Measurements from ENCODE around the gene FHIT.

FHIT gene

GRCh38 chr3:60779637-60780036 lies 471.6 kb downstream of the FHIT start:
- DNase-seq (ENCODE audit: low read depth in 1 of 2, low spot score in 1 of 2) = no peak

DNA sequence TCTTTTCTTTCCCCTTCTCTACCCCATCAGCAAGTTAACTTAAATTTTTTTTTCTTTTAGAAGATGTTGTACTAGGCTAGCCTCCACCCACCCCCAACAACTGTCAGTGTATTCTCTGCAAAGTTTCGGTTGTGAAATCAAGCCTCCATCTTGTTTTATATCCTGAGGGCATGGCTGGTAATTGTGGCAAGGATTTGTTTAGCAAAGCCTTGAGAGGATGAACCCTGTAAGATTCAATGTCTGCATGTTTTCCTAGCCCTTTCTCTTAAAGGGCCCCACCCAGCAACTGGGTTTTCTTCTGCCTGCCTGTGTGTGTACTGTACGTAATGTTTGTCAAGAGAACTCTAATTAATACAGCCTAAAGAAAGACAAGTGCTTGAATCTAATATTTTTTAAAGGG lies 475.3 kb downstream of the FHIT start:
- DNase-seq (ENCODE audit: low read depth in 1 of 2, low spot score in 1 of 2) = no peak

- no peak for DNase-seq (ENCODE audit: low read depth in 1 of 2, low spot score in 1 of 2)
Measured at GRCh38 chr3:60774617-60775016, 476.6 kb downstream of the FHIT start.

DNA sequence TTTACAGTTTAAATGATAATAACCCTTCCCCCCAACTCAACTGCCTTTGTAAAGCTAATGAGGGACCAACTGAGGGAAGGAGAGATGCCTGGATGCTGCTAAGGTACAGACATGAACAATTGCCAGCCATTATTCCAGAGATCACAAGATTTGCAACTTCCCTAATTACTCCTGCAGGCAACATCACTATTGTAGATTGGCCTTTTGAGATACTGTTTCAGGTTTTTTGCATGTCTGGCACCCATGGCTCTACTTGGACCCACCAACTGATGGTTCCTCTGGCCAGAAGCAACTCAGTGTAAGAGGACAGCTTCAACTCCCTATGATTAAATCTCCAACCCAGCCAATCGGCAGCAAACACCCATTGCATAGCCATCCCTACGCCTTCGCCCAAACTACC lies 478.7 kb downstream of the FHIT start:
- no peak for DNase-seq (ENCODE audit: low read depth in 1 of 2, low spot score in 1 of 2)

GRCh38 chr3:60771766-60772165 lies 479.5 kb downstream of the FHIT start:
- no peak for DNase-seq (ENCODE audit: low read depth in 1 of 2, low spot score in 1 of 2)

DNA sequence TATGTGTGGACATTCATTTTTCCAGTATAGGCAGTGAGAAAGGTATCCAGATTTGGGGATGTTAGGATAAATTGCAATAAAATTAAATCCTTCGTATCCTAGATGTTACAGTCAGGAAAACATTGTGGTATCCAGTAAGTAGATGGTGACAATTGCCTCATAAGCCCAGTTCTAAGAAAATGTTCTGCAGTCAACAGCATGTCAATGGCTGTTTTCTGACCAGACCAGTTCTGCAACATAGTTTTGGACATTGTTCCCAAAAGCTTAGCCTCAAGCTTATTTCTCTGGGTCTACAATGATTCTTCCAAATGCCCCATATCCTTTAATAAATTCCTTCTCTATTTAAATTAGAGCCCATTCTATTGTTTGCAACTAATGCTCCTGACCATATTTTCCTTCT lies 480.7 kb downstream of the FHIT start:
- no peak for DNase-seq (ENCODE audit: low read depth in 1 of 2, low spot score in 1 of 2)

GRCh38 chr3:60767536-60767935 lies 483.7 kb downstream of the FHIT start:
- no peak for DNase-seq (ENCODE audit: low read depth in 1 of 2, low spot score in 1 of 2)

- DNase-seq (ENCODE audit: low read depth in 1 of 2, low spot score in 1 of 2) = no peak
Measured at GRCh38 chr3:60765776-60766175, 485.5 kb downstream of the FHIT start.

DNA sequence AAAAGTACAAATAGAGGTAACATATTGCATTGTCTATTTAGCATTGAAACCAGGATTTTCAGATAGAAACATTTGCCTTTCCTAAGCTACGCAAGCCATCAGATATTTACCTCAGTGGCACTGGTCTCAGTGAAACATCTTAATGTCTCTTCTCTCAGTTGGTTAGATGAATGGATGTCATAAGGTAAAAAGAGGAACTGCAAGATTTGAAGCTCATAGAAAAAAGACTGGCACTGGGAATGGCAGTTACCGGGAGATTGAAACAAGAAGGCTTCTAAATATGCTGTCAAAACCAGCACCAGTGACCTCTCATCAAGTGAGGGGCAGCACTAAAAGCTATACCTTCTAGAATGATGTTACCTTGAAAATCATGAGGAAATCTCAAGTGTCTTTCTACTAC lies 486.4 kb downstream of the FHIT start:
- no peak for DNase-seq (ENCODE audit: low read depth in 1 of 2, low spot score in 1 of 2)

DNA sequence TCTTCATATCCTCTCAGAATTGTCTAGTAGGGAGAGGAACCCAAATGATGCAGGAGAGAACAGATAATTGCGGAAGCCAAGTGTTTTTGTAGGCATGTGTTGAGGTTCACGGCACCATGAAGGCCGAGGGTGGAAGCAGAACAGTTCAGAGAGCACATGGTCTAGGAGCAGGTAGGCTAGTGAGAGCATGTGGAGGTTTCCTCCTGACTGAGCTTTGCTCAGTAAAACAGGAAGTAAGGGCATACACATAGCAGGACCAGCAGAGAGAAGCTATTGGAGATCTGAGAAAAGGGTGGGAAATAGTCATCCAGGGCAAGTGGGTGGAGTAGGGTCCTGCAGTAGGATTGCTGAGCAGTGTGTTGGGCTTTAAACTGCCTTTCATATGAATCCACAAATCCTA lies 491.1 kb downstream of the FHIT start:
- DNase-seq (ENCODE audit: low read depth in 1 of 2, low spot score in 1 of 2) = no peak

GRCh38 chr3:60759439-60759838 lies 491.8 kb downstream of the FHIT start:
- no peak for DNase-seq (ENCODE audit: low read depth in 1 of 2, low spot score in 1 of 2)

GRCh38 chr3:60758831-60759230 lies 492.4 kb downstream of the FHIT start:
- DNase-seq (ENCODE audit: low read depth in 1 of 2, low spot score in 1 of 2) = no peak

DNA sequence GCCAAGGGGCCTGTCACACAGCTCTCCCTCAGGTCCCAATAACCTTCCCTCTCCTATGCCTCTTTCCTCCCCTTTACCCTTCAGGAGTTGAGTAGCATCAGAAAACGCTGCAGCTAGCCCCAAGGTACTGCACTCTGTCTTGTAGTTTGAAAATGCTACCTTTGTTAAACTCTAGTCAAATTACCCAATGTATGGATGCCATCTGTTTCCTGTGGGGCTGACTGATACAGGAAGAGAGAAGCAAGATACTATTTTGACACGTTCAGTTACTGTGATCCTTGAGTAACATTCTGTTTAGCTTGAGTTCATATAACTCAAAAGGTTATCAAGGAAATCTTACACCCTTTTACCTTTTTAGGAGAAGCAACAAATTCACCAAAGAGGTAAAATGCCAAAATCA lies 493.1 kb downstream of the FHIT start:
- DNase-seq (ENCODE audit: low read depth in 1 of 2, low spot score in 1 of 2) = no peak

- no peak for DNase-seq (ENCODE audit: low read depth in 1 of 2, low spot score in 1 of 2)
Measured at GRCh38 chr3:60757724-60758123, 493.5 kb downstream of the FHIT start.

DNA sequence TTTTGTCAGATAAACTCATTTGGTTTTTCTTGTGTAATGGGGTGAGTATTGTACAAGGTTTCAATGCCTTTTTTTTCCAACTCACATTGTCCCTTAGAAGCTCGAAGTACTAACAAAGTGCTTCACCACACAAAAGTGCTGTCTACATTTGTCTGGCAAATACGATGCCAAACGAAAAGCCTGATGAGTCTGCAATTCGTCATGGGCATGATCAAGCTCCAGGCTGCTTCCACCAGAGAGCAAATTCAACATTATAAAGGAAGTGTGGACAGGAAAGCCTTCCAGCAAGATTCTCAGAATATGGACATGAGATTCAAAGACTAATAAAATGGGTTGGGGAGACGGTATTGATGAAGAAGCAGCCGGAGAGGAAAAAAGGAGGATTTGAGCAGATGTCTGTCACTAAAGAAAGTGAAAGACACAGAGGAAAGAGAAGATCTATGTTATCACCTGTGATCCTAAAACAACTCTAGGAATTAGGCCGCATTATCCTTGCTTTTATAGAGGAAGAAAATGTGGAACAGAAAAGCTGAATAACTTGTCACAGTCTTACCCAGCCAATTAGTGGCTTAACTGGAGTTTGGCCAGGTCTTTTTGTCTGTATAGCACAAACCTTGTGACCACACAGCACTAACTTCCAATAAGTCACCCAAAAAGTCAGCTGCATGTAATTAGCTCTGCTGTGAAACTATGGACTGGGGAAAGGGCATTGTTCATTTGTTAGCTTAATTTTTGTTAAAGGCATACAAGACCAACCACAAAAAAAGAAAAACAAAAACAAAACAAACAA lies 494.8 kb downstream of the FHIT start:
- DNase-seq (ENCODE audit: low read depth in 1 of 2, low spot score in 1 of 2) = no peak

GRCh38 chr3:60755094-60755493 lies 496.2 kb downstream of the FHIT start:
- no peak for DNase-seq (ENCODE audit: low read depth in 1 of 2, low spot score in 1 of 2)

GRCh38 chr3:60754617-60755016 lies 496.6 kb downstream of the FHIT start:
- no peak for DNase-seq (ENCODE audit: low read depth in 1 of 2, low spot score in 1 of 2)

DNA sequence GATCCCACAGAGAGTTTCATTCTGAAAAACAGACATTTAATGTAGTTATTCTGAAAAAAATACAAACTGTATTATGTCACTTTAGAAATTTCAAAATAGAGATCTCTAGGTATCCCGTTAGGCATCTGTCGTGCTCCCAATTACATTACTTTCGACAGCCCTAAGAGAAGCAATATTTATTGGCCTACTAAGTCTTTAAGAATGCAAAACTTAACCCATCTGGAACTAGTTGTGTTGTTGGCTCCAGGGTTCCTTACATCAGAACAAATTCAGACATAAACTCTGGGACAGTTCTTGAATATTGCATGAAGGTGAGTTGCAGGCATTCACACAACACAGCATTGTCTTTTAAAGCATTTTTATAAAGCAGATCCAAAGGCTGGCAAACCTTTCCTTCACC lies 498.4 kb downstream of the FHIT start:
- DNase-seq (ENCODE audit: low read depth in 1 of 2, low spot score in 1 of 2) = no peak

DNA sequence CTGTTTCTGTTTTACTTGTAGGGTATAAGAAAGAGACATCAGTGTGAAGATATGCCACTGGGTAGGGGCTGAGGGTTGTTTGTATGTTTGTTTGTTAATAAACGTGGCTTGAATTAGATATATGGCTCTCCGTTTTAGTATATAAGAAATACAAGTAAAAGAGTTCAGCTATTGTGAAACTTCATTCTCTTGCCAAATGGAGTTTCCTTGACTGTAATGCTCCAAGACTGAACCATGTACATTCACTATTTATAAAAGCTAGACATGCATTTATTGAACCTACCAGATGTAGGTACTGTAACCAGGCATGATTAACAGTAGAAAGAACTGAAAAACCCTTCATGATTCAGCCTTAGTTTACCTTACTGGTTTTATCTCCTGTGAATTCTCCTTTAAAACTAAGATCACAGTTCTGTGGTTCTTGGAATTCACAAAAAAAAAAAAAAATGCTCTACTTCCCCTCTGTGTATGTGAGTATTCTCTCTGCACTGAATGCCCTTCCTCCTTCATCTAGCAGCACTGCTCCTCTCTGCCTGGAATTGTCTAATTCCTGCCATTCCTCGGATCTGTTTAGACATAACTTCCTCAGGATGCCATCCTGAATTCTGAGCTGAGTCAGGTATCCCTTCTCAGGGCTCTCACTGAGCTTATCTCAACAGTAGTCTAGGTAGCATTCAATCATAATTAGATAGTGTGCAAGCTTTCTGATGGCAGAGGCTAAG lies 504.4 kb downstream of the FHIT start:
- no peak for DNase-seq (ENCODE audit: low read depth in 1 of 2, low spot score in 1 of 2)

DNA sequence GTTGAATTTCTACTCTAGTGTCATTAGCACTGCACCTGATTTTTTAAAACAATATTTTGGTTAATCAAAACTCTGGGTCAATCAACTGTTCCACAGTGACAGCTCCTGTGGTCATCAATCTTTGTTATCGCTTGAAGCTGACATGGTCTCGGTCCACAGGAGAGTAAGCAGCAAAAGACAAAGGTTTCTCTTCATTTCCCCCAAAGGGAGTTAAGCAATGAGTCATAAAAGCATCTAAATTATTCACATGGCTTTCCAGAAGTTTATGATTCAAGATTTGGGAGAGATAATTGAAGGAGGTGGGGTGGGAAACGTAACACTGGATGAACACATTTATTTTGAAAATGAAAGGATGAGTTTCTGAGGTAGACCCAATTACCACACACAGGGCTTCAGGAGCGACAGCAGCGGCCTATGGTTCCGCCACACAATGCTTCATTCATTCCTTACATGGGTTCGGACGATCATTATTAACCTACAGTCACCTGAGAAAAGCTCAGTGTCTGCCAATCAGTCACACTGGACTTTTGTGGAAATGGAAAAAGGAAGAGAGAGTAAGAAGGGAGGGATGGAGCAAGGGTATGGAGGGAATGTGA lies 505.1 kb downstream of the FHIT start:
- no peak for DNase-seq (ENCODE audit: low read depth in 1 of 2, low spot score in 1 of 2)

- DNase-seq (ENCODE audit: low read depth in 1 of 2, low spot score in 1 of 2) = no peak
Measured at GRCh38 chr3:60743631-60744164, 507.6 kb downstream of the FHIT start.

DNA sequence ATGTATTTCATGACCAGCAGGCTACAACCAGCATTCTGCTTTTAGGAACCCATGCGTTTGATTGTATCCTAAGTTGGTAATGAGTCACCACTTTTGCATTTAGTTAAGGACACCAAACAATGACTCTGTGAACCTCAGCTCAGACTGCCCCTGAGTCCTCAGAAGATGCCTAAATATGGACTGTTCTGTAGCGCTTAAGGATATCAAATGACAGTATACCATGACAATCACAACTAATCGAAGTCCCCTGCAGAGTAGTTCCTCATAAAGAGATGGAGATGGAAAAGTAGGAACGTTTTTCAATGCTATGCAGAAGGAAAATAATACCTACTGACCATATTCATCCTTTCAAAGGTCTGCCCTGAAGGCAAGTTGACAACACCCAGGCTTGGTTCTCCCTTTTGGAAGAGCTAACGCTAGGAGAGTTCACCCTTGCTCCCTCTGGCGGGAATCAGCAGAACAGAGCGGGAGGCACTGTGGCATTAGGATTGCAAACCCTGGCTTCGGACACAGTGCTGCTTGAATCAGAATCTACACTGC lies 508.6 kb downstream of the FHIT start:
- no peak for DNase-seq (ENCODE audit: low read depth in 1 of 2, low spot score in 1 of 2)

All from stimulated activated CD4-positive, alpha-beta T cell treated with anti-CD3 and anti-CD28 coated beads, Interleukin-15, amount 100 ng/mL, for 1 hour (primary cell).